Suppressor macrophage (primary cell): ENCODE results near the gene MUC22.

Source experiments
- DNase-seq, 4 experiments: peaks; one replicate each; pipeline ENCODE4 v3.0.0-alpha.2; 2020 to 2022

MUC22 gene

GRCh38 chr6:31081872-31082271 lies 71.6 kb downstream of the MUC22 start:
- DNase-seq: peak in 3 of 4 experiments; percentile 20 to 44 (median 22)

DNA sequence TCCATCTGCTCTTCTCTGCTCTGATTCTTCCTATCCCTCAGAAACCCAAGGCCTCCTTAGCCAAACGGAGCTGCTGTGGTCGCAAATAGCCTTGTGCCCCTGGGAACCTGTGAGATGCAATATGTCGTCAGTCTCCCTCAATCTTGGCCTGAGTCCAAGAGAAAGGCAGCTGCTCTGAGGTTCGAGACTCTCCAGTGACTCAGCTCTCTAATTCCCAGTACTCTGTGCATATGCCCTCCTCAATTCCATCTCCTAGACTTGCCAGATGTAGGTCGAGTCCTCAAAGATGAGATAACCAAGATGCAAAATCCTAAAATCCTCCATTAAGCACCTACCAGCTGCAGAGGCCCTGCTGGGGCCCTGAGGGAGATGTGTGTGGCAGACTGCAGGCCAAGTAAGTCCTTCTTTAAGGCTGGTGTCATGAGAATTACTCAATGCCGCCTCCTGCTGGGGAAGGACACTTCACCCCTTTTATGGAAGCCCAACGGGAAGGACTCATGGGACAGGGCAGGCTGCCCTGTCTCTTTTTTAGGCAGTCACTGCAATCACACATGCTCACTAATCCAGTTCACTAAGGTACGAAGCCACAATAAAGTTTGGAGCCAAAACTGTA lies 73.6 kb downstream of the MUC22 start:
- peak; percentile 34 to 60 (median 54) for DNase-seq
